A673 (cell line): ENCODE data around the gene TSHB.

Experiments
- CTCF ChIP-seq: fragments of 300-800, 200-600 bp; sonication (generic); conservative IDR thresholded peaks from 2 replicates; pipeline ENCODE4 v1.5.1; 2017; ENCODE audit warnings: low read depth, mild to moderate bottlenecking, antibody characterized with exemption, low read length, moderate library complexity, mixed read lengths
- EZH2 ChIP-seq: fragments of 200-600 bp; sonication (generic); IDR thresholded peaks from 2 replicates; pipeline ENCODE4 v1.6.1; 2017; ENCODE audit warnings: borderline replicate concordance, low read depth, mild to moderate bottlenecking, mixed read lengths, antibody characterized with exemption, low read length; ENCODE audit not compliant: poor library complexity, severe bottlenecking

DNA sequence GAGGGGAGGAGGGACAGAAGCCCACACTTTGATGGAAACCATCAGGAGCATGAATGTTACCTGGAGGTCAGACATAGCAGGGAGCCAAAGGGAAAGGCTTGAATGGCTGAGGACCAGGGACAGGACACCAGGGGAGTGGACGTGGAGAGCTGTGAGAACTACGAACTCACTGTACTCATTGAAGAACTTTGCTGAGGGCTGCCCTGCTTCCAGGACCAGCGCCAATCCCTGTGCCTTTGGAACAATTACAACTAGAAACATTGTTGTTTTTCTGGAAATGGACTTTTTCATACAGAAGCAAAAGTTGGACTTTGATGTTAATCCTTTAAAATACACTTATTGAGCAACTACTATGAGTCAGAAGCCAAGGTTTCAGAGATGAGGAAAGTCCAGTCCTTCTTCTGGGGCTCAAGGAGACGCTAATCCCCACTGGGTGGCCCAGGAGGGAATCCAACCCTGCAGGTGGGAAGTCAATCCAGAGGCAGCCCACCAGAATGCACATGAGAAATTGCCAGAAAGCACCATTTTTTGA, 46.8 kb downstream of the TSHB start:
- TF ChIP-seq EZH2 (no peak), CTCF (no peak)
